Tibial nerve (tissue), 3 donors: ENCODE data around the gene S1PR3.

ENCODE experiments used
- CTCF ChIP-seq, 5 experiments: fragments of 200-600 bp in 3 of 5; fragments of 450-650 bp in 2 of 5; sonication (generic) in 3 of 5; IDR thresholded peaks; one replicate each; pipeline ENCODE4 v1.5.1; 2016 to 2019; ENCODE audit warnings: antibody characterized with exemption in 5 of 5, mild to moderate bottlenecking in 3 of 5, moderate library complexity in 2 of 5
- POLR2A ChIP-seq, 2 donors: fragments of 450-650 bp; IDR thresholded peaks; one replicate each; pipeline ENCODE4 v1.6.1; 2017; ENCODE audit warnings: antibody characterized with exemption in 2 of 2, mild to moderate bottlenecking in 2 of 2, moderate library complexity in 2 of 2

DNA sequence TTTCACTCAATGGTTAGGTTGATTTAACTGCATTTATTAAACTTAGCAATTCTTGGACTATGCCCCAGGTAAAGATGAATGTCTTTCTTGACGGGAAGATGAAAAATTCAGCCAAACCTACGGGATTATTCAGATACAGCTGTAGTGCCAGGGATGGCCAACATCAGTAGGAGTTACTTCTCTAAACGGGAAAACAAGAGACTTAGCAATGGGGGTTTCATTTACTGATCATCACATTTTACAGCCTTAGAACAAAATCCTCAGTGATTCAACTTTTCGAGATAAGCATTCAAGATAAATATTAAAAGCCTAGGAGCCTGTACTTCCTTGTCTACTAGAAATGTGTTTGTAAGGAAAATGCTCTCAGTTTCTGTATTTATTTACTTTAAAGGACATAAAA is 46.1 kb downstream of the S1PR3 start:
- no peak for TF ChIP-seq CTCF (IDR thresholded peaks at IDR 0.05)
- TF ChIP-seq POLR2A (IDR thresholded peaks at IDR 0.05), result no peak
